GM12878 (cell line): Measurements from ENCODE around the gene ZSCAN5C. TPM values are rescaled to one million over a fixed set of nuclear protein-coding genes. Genes with fewer than 3 reads are reported as not detected.

ENCODE experiments used
- ATAC-seq: fragments of 200-7000 bp; cut with Tn5 transposase; 3 replicates; pipeline ENCODE4 v1.9.1; 2020; ENCODE audit warnings: mild to moderate bottlenecking, moderate library complexity
- BruUV-seq: library from RNA; stranded (reverse); fragments of 400-500 nt; replicated peaks from 2 replicates; lab custom pipeline; 2021; lab: Mats Ljungman, UMichigan
- CTCF ChIA-PET: fragments of 300-600 bp; sonication (Branson Sonifier 250); formaldehyde crosslinking; extraction: SDS; loops from one replicate; lab custom pipeline; 2021; ENCODE audit warnings: inconsistent platforms; lab: Yijun Ruan, JAX
- POLR2A ChIA-PET: fragments of 350-600 bp; formaldehyde crosslinking; extraction: SDS; loops from one replicate; lab custom pipeline; 2021; ENCODE audit warnings: inconsistent platforms; lab: Charles Lee
- RAD21 ChIA-PET: fragments of 300-600 bp; sonication (Branson Sonifier 250); formaldehyde crosslinking; loops from one replicate; lab custom pipeline; 2023; ENCODE audit warnings: antibody characterized with exemption; ENCODE audit not compliant: unreplicated experiment; lab: Charles Lee
- SMC1A ChIA-PET: fragments of 300-600 bp; sonication (Branson Sonifier 250); formaldehyde crosslinking; loops from one replicate; lab custom pipeline; 2023; ENCODE audit not compliant: unreplicated experiment, uncharacterized antibody; lab: Charles Lee
- DNase-seq: peaks from one replicate; pipeline ENCODE4 v3.0.0-alpha.2; 2011; ENCODE audit warnings: low read depth, low spot score
- FAIRE-seq: peaks from 3 replicates; lab custom pipeline; 2011; peaks lifted over from hg19 to GRCh38; lab: Jason Lieb, UNC
- H2AFZ ChIP-seq: 2 replicates; pipeline ENCODE4 v1.6.0; 2011; ENCODE audit warnings: low read depth, low read length, control low read depth; ENCODE audit not compliant: control insufficient read depth
- H3K27ac ChIP-seq: 2 replicates; pipeline ENCODE4 v1.5.1; 2011; ENCODE audit warnings: control low read depth; ENCODE audit not compliant: control insufficient read depth, insufficient read depth
- H3K27me3 ChIP-seq, 2 experiments: replicated peaks in 1 of 2; 2 replicates each; pipeline versions ENCODE4 v1.6.0 to v1.6.1; 2011; ENCODE audit warnings: low read length in 1 of 2; ENCODE audit not compliant: control insufficient read depth in 2 of 2, insufficient read depth in 2 of 2
- H3K36me3 ChIP-seq, 2 experiments: 2 replicates each; pipeline ENCODE4 v1.5.1; 2011; ENCODE audit warnings: low read length in 1 of 2; ENCODE audit not compliant: control insufficient read depth in 2 of 2, insufficient read depth in 2 of 2
- H3K4me1 ChIP-seq: 2 replicates; pipeline ENCODE4 v1.6.1; 2011; ENCODE audit warnings: mild to moderate bottlenecking, low read length, moderate library complexity, mixed read lengths; ENCODE audit not compliant: control insufficient read depth, insufficient read depth
- H3K4me2 ChIP-seq: 2 replicates; pipeline ENCODE4 v1.6.0; 2011; ENCODE audit warnings: control low read depth; ENCODE audit not compliant: control insufficient read depth, insufficient read depth
- H3K4me3 ChIP-seq: fragments of 200-600 bp; sonication (generic); 2 replicates; pipeline ENCODE4 v1.5.1; 2016
- H3K79me2 ChIP-seq: 2 replicates; pipeline ENCODE4 v1.6.0; 2011; ENCODE audit warnings: low read length; ENCODE audit not compliant: control insufficient read depth, insufficient read depth
- H3K9ac ChIP-seq: 2 replicates; pipeline ENCODE4 v1.8.0; 2011; ENCODE audit warnings: low read length, control low read depth, mixed read lengths; ENCODE audit not compliant: control insufficient read depth, insufficient read depth
- H3K9me3 ChIP-seq: replicated peaks from 3 replicates; pipeline ENCODE4 v1.5.1; 2011; ENCODE audit warnings: mild to moderate bottlenecking, low read length; ENCODE audit not compliant: control insufficient read depth, insufficient read depth
- H4K20me1 ChIP-seq: 2 replicates; pipeline ENCODE4 v1.6.0; 2011; ENCODE audit not compliant: control insufficient read depth, insufficient read depth
- ETV6 ChIP-seq, 2 experiments: fragments of 450-650 bp in 1 of 2; IDR thresholded peaks in 1 of 2; conservative IDR thresholded peaks in 1 of 2; 2 replicates each; pipeline ENCODE4 v1.6.1; 2014; ENCODE audit warnings: antibody characterized with exemption in 1 of 2, borderline replicate concordance in 1 of 2, low read depth in 1 of 2, mild to moderate bottlenecking in 1 of 2, moderate library complexity in 1 of 2
- FOXK2 ChIP-seq: fragments of 450-650 bp; IDR thresholded peaks from 2 replicates; pipeline ENCODE4 v1.6.1; 2017; ENCODE audit warnings: mild to moderate bottlenecking, moderate library complexity
- MEF2A ChIP-seq: IDR thresholded peaks from 2 replicates; pipeline ENCODE4 v1.6.1; 2011; ENCODE audit warnings: low read depth, mild to moderate bottlenecking, low read length, moderate library complexity; ENCODE audit not compliant: insufficient read depth
- YY1 ChIP-seq: IDR thresholded peaks from 2 replicates; pipeline ENCODE4 v1.6.1; 2011; ENCODE audit warnings: low read depth, mild to moderate bottlenecking, low read length
- ZNF622 ChIP-seq: fragments of 450-650 bp; IDR thresholded peaks from 2 replicates; pipeline ENCODE4 v1.6.1; 2017; ENCODE audit warnings: mild to moderate bottlenecking, inconsistent platforms
- ZNF687 ChIP-seq: fragments of 450-650 bp; IDR thresholded peaks from 2 replicates; pipeline ENCODE4 v1.6.1; 2017; ENCODE audit warnings: mild to moderate bottlenecking, moderate library complexity
- ZSCAN29 ChIP-seq: fragments of 450-650 bp; IDR thresholded peaks from 2 replicates; pipeline ENCODE4 v1.6.1; 2017; ENCODE audit warnings: mild to moderate bottlenecking, moderate library complexity
- WGBS: methylation state at CpG from one replicate; pipeline ENCODE4 v1.1.6; 2016; ENCODE audit warnings: low lambda C conversion rate; ENCODE audit not compliant: insufficient replicate concordance, insufficient coverage; ENCODE audit errors: missing lambda C conversion rate; 5-methylcytosine and 5-hydroxymethylcytosine counted together
- in situ Hi-C: fragments of 300-500 bp; cut with MboI; formaldehyde crosslinking; loops from 9 replicates; pipeline ENCODE4 v1.14.3; 2018; ENCODE audit warnings: mixed read lengths
- intact Hi-C: fragments of 100-400 bp; cut with micrococcal nuclease; formaldehyde crosslinking; loops from one replicate; pipeline ENCODE4 v1.14.2; 2022; ENCODE audit not compliant: unreplicated experiment
- polyA plus RNA-seq, 11 experiments: library from polyadenylated mRNA; depleted of rRNA in 4 of 11; unstranded in 6 of 11; stranded (reverse) in 5 of 11; fragments of >200 nt; fragmentation: Nextera tagmentation in 4 of 11; fragmentation: Illumina TruSeq in 1 of 11; extraction: Ambion mirVana in 4 of 11; extraction: Trizol in 1 of 11; gene quantifications; 1 replicate in 1 of 11; 2 replicates in 10 of 11; pipeline versions ENCODE4 v1.2.1 to v1.2.3, GENCODE V29; 2011 to 2016; ENCODE audit warnings: inconsistent platforms in 2 of 11, missing spikeins in 2 of 11, low read depth in 1 of 11
- total RNA-seq, 4 experiments: library from RNA; depleted of rRNA in 3 of 4; stranded (reverse); fragments of >200 nt in 3 of 4; fragmentation: Illumina TruSeq in 1 of 4; extraction: Trizol in 1 of 4; gene quantifications; 2 replicates each; pipeline versions ENCODE4 v1.2.1 to v1.2.3, GENCODE V29; 2013 to 2021

ZSCAN5C gene
- total and polyA plus RNA-seq, 10 of the 15 experiments (the other 5 are each of a cell fraction or from before 2014, with no cell fraction given): not detected

- SMC1A ChIA-PET: no interaction called here
- no peak for ATAC-seq
- Histone ChIP-seq H2AFZ (no peak overlapping the region), H3K4me2 (no peak overlapping the region), H3K4me3 (no peak overlapping the region), H3K27ac (no peak overlapping the region), H3K9ac (no peak overlapping the region), H3K79me2 (no peaks in the 10 kb centered on the region), H3K9me3 (no peaks in the 10 kb centered on the region), H3K4me1 (no peaks in the 10 kb centered on the region), H3K27me3 (no peaks in the 10 kb centered on the region), H4K20me1 (no peaks in the 10 kb centered on the region), H3K36me3 (peaks cover 0 to 2% of the 10 kb centered on the region in 2 experiments; a peak in 2 of 4 replicates)
- intact Hi-C loops: no loop called here
- 41% methylated on average over 9 of the region's 9 CpGs for WGBS
- POLR2A ChIA-PET: no interaction called here
- BruUV-seq: no TSS peak
- TF ChIP-seq ZSCAN29: no peak
- no peak for TF ChIP-seq YY1
- in situ Hi-C loops: no loop called here
- FAIRE-seq: no peak
- CTCF ChIA-PET: interaction anchor here (1.2 kb wide), 1 partner anchor 96 kb away, joined by 4 read pairs; no protein-coding TSS in a partner anchor
- DNase-seq: no peak
- RAD21 ChIA-PET: no interaction called here
Measured at GRCh38 chr19:56162258-56162657, 39.8 kb upstream of the ZSCAN5C start.

GRCh38 chr19:56163097-56163496 is 39.0 kb upstream of the ZSCAN5C start:
- ATAC-seq (no peak), FAIRE-seq (no peak), DNase-seq (no peak)
- Histone ChIP-seq H3K27ac (no peak overlapping the region), H3K4me3 (no peak overlapping the region), H3K9ac (no peak overlapping the region), H3K36me3 (peaks cover 0 to 2% of the 10 kb centered on the region in 2 experiments; a peak in 2 of 4 replicates), H3K27me3 (no peaks in the 10 kb centered on the region), H2AFZ (no peak overlapping the region), H4K20me1 (no peaks in the 10 kb centered on the region), H3K4me2 (no peak overlapping the region), H3K79me2 (no peaks in the 10 kb centered on the region), H3K4me1 (no peaks in the 10 kb centered on the region), H3K9me3 (no peaks in the 10 kb centered on the region)
- WGBS: 97% methylated on average over 13 of the region's 13 CpGs
- intact Hi-C loops: no loop called here
- TF ChIP-seq MEF2A (no peak), ZNF622 (no peak), ETV6 (conservative IDR thresholded peaks at IDR 0.05 in 1 of 2, IDR thresholded peaks at IDR 0.05 in 1 of 2; ENCODE audit: borderline replicate concordance in 1 of 2, low read depth in 1 of 2) (no peak), ZNF687 (no peak), FOXK2 (no peak)
- ChIA-PET SMC1A (no interaction called here), CTCF (interaction anchor here (0.6 to 0.8 kb wide), 2 partner anchors 9 to 58 kb away, joined by 3 to 6 read pairs; no protein-coding TSS in a partner anchor), RAD21 (no interaction called here), POLR2A (interaction anchor here (0.7 kb wide), 2 partner anchors 112 to 1098 kb away, joined by 3 to 4 read pairs; no protein-coding TSS in a partner anchor)
- no TSS peak for BruUV-seq
- in situ Hi-C loops: no loop called here
